AML-193 (cell line): Measurements from ENCODE around the gene CENATAC.
"Not testable (repeated sequence)": the region's sequence is repeated elsewhere in the genome, so short reads cannot be mapped to it uniquely, and the experiment has no call there.

Source experiments
- DNase-seq, 2 experiments: peaks; one replicate each; lab custom pipeline; 2025; lab: John Stamatoyannopoulos, UW

Gene CENATAC

DNA sequence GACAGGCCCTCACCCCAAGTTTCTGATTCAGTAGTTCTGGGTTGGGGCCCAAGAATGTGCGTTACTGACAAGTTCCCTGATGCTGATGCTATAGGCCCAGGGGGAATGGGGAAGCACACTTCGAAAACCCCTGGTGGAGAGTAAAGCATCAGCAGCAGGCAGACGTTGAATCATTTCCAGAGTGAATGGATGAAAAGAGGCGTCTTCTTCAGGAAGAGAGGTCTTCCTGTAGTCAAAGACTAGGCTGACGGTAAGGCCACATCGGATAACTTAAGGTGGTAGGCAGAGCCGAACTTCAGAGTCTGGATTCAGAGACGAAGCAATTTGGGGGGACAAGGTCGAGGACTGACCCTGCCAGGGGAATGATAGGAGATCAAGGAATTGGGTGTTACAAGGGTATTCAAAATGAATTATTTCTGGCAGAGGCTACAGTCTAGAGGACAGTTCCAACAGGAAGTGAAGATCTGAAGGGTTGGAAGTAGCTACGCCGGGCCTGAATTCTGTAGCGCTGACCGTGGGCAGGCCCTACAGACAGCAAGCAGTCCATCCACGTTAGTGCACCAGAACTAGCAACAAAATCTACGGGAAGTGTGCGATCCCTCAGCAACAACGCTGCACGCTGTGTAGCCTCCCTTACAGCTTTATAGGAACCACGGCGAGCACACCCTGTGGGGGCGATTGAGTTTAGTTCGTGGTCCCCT is 862 bp upstream of the CENATAC start:
- peak; percentile 51 to 60 for DNase-seq

DNA sequence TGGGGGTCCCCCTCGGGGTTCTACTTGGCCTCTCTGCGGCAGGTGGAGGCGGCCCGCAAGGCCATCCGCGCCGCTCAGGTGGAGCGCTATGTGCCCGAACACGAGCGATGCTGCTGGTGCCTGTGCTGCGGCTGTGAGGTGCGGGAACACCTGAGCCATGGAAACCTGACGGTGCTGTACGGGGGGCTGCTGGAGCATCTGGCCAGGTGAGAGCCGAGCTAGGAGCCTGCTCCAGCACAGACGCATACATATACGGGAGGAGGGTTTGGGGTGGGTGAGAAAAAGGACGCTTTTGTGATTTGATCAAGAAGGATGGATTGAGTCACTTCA is 415 bp downstream of the CENATAC start:
- no peak for DNase-seq

DNA sequence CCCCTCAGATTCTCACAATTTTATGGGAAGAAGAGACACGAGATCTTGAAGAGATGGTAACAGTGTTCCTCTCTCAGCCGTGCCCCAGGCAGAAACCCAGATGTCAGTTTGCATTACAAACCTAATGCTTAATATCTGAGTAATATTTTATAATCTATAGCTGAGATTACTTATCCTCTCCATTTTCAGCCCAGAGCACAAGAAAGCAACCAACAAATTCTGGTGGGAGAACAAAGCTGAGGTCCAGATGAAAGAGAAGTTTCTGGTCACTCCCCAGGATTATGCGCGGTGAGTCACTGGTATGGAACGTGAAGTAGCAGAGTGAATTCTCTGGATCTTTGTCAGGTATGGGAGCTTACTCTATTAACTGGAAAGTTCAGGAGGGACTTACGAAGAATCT is 884 bp downstream of the CENATAC start:
- no peak for DNase-seq

- no peak for DNase-seq
Observed at GRCh38 chr11:119000906-119001305, 3.0 kb downstream of the CENATAC start.

DNA sequence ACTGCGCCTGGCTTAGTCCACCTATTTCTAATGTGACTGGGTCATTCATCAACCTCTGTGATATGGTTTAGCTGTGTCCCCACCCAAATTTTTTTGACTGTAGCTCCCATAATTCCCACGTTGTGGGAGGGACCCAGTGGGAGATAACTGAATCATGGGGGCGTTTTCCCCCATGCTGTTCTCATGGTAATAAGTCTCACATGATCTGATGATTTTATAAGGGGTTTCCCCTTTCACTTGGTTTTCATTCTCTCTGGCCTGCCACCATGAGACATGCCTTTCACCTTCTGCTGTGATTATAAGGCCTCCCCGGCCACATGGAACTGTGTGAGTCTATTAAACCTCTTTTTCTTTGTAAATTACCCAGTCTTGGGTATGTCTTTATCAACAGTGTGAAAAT is 8.7 kb downstream of the CENATAC start:
- no peak for DNase-seq

GRCh38 chr11:119011476-119012053 is 13.6 kb downstream of the CENATAC start:
- no peak for DNase-seq

DNA sequence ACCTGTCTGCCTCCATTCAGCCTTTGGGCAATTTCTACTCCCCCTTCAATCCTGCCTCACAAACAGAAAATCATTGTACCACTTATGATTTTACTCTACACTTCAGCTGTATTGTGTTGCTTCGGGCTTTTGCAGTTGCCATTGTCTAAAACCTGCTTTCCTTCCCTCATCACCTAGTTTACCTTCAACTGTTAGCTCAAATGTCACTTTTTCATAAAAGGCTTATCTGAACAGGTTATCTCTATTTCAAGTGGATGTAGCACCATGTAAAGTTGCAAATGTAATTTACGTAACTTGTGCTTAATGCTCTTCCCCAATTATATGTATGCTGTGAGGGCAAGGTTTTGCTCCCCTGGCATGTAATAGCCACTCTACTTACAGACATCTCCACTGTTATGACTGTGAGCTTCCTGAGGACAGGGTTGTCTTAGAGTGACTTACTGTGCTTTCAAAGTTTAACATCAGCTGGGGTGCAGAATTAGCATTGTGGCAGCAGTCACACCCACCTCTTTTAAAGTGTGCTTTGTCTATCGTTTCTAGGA is 14.8 kb downstream of the CENATAC start:
- DNase-seq, result no peak

GRCh38 chr11:119014209-119014924 is 16.4 kb downstream of the CENATAC start:
- no peak for DNase-seq

DNA sequence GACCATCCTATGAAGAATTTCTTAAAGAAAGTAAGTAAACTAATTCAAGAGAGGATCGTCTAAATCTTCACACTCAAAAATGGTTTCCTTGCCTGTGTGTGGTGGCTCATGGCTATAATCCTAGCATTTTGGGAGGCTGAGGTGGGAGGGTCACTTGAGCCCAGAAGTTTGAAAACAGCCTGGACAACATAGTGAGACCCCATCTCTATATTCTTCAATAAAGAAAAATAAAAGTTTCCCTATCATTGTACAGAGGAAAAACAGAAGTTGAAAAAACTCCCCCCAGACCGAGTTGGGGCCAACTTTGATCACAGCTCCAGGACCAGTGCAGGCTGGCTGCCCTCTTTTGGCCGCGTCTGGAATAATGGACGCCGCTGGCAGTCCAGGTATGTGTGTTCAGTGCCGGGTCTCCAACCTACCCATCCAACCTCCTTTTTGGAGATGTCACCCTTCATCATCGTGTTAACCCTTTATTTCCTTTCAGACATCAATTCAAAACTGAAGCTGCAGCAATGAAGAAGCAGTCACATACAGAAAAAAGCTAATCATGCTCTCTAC is 17.2 kb downstream of the CENATAC start:
- DNase-seq, result no peak

GRCh38 chr11:119016216-119017009 is 18.5 kb downstream of the CENATAC start:
- no peak for DNase-seq

DNA sequence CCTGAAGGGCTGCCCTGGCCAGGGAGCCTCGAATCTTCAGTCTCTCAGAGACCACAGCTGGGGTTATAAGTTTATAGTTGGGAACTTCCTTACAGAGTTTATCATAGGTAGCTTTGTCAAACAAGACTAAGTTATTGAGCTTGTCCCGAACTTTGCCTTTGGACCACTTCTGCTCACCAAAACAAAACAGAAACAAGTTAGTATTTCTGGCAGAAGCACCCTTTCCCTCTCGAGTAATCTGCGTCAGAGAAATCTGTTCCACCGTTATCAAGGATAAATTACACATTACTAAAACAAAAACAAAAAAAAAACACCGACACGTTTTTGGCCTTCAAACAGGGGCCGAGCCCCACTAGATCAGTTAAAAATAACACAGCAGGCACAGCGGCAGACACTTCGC is 19.4 kb downstream of the CENATAC start:
- DNase-seq, result not testable (repeated sequence)

DNA sequence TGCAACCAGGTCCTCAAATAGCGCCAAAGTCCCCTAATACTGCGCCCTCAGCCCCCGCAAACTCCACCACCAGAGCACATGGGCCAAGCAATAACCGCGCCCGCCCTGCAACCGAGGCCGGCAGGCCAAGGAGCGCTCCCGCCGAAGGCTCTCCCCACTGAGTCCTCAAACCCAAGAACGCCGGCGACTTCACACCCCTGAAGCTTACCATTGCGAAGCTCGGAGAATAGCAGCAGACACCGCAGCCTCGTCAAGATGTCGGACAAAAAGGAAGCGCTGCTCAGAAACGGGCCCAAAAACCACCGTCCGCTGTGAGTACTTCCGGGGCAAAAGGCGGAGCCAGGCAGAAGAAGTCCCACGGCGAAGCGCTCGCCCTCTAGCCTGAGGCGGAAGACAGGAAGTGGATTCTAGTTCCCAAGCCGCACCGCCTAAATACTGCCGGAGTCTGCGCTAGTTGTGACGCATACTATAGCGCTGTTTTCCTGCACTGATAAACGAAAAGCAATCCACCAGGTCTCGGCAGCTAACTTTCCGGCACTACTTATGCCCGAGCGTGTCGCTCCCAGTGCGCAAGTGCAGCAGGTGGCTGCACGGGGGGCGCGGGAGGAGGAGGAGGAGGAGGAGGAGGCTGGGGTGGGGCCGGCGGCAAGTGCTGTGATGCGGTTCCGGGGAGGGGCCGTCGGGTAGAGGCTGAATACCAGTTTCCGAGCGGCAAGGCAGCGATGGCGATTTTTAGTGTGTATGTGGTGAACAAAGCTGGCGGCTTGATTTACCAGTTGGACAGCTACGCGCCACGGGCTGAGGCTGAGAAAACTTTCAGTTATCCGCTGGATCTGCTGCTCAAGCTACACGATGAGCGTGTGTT is 20.4 kb downstream of the CENATAC start, which contains the start of the genes RPS25 and TRAPPC4:
TSS of gene RPS25 (minus strand) at position 270 of the 865 bp plus-strand sequence. CDS start at position 211, 59 bp downstream.
TSS of gene TRAPPC4 (plus strand) at position 693 of the 865 bp plus-strand sequence. CDS start at position 723, 30 bp downstream.
- DNase-seq, result peak; percentile 94 to 97

- no peak for DNase-seq
Observed at GRCh38 chr11:119019996-119020395, 22.1 kb downstream of the CENATAC start.

DNA sequence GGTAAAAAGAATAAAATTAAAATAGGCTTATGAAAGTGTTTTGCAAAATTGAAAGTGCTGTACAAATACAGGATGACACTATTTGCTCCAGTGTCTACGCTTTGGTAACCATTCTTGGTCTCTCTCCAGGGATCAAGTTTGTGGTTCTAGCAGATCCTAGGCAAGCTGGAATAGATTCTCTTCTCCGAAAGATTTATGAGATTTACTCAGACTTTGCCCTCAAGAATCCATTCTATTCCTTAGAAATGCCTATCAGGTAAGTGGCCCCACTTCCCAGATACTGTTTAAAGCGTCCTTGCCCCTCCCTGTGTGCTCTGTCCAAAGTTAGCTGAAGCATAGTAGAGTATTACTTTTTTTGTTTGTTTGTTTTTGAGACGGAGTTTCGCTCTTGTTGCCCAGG is 23.7 kb downstream of the CENATAC start:
- DNase-seq, result no peak

- no peak for DNase-seq
Observed at GRCh38 chr11:119023741-119024140, 25.8 kb downstream of the CENATAC start.

- no peak for DNase-seq
Observed at GRCh38 chr11:119024430-119025098, 26.6 kb downstream of the CENATAC start.

DNA sequence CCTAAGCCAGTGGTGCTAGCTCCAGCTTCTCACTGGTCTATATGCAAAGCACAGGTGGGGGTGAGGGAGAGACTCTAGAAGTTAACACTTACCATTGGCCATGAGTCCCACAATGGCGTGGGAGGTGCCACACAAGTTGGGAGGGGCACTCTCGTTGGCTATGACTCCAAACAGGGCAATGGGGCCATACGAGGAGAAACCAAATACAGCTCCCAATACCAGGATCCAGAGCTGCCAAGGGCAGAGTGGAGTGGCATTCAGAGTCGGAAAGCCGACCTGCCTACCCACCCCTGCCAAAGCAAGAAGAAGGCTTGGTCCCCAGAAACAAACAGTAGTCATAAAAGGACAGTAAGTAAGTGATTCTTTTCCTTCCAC is 27.1 kb downstream of the CENATAC start:
- no peak for DNase-seq

- no peak for DNase-seq
Observed at GRCh38 chr11:119025541-119025940, 27.6 kb downstream of the CENATAC start.

DNA sequence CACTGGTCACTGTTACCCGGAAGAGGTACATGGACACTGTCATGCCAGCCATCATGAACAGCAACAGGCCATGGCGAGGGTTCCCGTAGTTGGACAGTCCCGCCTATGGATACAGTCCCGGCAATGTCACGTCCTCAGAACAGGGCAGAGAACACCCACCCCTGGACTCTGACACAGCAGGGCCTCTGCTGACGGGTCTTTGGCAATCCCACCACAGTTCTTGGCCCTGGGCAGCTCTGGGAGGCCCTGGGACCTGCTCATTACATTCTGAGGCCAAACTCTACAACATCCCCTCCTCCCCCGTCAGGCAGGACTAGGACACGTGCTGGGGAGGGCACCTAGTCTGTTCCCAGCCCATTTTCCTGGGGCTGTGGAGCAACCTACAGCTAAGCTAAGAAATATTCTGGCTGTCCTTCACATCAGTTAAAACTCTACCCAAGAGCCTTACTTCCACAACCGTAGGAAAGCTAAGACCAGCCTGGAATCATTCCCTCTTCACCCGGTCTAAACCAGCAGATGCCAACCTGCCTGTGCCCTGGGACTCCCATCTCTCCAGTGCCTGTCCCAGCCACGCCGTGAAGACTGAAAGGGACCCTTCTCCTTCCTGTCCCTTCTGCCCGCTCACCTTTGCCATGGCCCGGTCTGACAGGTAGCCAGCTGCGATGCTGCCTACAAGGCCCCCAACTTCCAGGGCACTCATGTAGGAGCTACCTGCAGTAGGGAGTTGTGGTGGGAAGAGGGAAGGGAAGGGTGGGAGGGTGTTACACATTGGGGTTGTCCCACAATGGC is 28.2 kb downstream of the CENATAC start:
- no peak for DNase-seq
